NCI-H1694 treated with DMSO at 0.1 percent for 48 hours (cell line): ENCODE data around the gene NDUFB2.
"Not testable (repeated sequence)": the region's sequence is repeated elsewhere in the genome, so short reads cannot be mapped to it uniquely, and the experiment has no call there.

Source experiments
- DNase-seq: peaks from one replicate; lab custom pipeline; 2025; lab: John Stamatoyannopoulos, UW

NDUFB2 gene

GRCh38 chr7:140672382-140673062 lies 24.0 kb upstream of the NDUFB2 start, which contains the start of gene ADCK2:
Gene ADCK2, plus strand, starts transcription at chr7:140672945. Its CDS starts 386 bp downstream, at chr7:140673331.
- no peak for DNase-seq

GRCh38 chr7:140673063-140673773 lies 23.3 kb upstream of the NDUFB2 start:
- no peak for DNase-seq

DNA sequence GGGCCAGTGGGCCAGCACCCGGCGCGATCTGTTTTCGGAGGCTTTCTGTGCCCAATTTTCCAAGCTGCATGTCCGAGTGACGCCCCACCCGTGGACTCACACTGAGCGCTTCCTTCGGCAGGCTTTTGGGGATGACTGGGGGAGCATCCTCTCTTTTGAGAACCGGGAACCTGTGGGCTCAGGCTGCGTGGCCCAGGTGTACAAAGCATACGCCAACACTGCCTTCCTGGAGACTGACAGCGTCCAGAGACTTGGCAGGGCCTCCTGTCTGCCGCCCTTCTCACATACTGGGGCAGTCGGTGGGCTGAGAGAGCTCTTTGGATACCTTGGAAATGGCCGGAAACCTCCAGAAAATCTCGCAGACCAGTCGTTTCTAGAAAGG lies 22.7 kb upstream of the NDUFB2 start:
- no peak for DNase-seq

- DNase-seq, result no peak
Measured at GRCh38 chr7:140674356-140674800, 22.1 kb upstream of the NDUFB2 start.

DNA sequence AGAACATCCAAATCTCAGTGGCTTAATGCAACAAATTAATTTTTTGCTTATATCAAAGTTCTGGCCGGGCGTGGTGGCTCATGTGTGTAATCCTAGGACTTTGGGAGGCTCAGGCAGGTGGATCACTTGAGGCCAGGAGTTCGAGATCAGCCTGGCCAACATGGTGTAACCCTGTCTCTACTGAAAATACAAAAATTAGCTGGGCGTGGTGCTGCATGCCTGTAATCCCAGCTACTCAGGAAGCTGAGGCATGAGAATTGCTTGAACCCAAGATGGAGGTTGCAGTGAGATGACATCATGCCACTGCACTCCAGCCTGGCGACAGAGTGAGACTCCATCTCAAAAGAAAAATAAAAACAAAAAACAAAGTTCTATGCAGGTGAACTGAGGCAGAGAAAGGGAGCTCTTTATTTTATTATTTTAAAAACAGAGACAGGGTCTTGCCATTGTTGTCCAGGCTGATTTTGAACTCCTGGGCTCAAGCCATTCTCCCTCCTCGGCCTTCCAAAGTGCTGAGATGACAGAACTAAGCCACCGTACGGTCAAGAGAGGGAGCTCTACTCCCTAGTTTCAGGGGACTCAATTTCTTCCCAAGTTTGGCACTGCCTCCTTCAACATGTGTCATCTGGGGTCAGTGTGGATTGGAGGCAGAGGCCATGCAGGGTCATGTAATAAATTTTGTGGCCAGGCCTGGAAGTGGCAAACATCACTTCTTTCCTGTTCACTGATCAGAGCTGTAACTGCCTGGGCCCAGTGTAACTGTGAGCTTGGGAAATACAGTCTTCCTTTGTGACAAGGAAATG lies 21.4 kb upstream of the NDUFB2 start:
- no peak for DNase-seq

DNA sequence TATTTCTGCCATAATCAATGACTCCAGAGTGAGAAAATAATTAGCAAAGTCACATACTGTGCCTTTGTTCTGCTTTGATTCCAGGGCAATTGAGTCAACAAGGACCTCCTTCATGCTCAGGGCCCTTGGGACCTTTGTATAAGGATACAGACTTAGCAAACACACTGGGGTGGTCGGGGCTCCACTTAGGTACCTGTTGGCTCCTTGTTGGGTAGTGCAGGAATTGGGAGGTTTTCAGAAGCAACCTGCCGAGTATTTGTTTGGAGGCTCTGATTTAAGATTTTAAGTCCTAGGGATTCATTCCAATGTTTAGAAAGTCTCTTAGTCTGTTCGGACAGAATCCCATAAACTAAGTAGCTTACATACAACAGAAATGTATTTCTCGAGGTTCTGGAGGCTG lies 20.8 kb upstream of the NDUFB2 start:
- DNase-seq, result no peak

- no peak for DNase-seq
Measured at GRCh38 chr7:140676306-140676705, 20.2 kb upstream of the NDUFB2 start.

DNA sequence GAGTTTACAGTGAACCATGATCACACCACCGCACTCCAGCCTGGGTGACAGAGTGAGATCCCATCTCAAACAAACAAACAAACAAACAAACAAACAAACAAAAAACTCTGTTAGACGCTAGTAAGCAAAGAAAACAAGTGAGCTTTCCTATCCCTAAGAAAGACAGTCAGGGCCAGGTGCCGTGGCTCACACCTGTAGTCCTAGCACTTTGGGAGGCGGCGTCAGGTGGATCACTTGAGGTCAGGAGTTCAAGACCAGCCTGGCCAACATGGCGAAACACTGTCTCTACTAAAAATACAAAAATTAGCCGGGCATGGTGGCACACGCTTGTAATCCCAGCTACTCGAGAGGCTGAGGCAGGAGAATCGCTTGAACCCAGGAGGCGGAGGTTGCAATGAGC lies 19.6 kb upstream of the NDUFB2 start:
- not testable (repeated sequence) for DNase-seq

GRCh38 chr7:140677496-140677895 lies 19.0 kb upstream of the NDUFB2 start:
- DNase-seq, result no peak

- DNase-seq, result no peak
Measured at GRCh38 chr7:140678081-140678815, 18.3 kb upstream of the NDUFB2 start.

DNA sequence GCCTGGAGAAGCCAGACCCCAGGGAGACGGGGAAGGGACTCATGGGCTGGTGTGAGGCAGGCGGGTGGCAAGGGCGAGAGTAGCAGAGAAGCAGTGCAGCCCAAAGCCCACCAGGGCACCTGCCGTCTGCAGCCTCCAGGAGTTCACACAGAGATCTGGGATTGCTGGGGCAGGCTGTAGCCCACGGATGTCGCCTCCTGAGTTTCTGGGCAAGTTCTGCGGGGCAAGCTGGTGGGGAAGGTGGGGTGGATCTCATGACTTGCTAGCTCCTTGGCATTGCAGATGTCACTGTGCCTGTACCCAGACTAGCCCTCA lies 17.7 kb upstream of the NDUFB2 start:
- DNase-seq, result no peak

DNA sequence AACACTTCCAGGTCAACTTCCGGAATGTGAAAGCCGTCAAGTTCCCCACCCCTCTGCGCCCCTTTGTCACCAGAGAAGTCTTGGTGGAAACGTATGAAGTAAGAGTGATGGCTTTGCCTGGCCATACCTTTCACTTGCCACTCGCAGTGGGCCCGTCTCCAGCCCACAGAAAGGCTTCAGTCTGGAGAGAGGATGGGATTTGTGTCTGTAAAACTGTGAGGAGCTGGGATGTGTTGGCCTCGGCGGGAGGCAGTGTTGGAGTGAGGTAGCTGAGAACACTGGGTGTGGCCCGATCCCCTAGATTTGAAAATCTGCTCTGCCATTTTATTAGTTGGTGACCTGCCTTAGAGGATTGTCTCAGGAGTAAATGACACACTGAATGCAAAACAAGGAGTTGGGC lies 17.3 kb upstream of the NDUFB2 start:
- DNase-seq, result no peak

GRCh38 chr7:140680886-140681285 lies 15.6 kb upstream of the NDUFB2 start:
- no peak for DNase-seq

DNA sequence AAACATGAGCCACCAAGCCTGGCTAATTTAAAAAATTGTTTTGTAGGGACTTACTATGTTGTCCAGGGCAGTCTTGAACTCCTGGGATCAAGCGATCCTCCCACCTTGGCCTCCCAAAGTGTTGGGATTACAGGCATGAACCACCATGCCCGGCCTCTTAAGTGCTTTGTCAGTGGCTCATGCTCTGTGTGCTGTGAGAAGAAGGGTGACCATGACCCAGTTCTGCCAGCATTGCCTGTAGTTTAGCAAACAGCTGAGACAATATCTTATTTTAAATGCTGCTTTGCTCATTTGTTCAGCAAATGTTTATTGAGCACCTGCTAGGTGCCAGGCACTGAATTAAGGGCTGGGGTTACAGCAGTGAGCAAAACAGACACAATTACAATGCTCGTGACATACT lies 14.7 kb upstream of the NDUFB2 start:
- DNase-seq, result no peak

- no peak for DNase-seq
Measured at GRCh38 chr7:140683657-140684056, 12.9 kb upstream of the NDUFB2 start.

- DNase-seq, result no peak
Measured at GRCh38 chr7:140684066-140684950, 12.2 kb upstream of the NDUFB2 start.

- DNase-seq, result no peak
Measured at GRCh38 chr7:140685407-140686087, 11.0 kb upstream of the NDUFB2 start.

GRCh38 chr7:140686921-140687320 lies 9.6 kb upstream of the NDUFB2 start:
- DNase-seq, result no peak

DNA sequence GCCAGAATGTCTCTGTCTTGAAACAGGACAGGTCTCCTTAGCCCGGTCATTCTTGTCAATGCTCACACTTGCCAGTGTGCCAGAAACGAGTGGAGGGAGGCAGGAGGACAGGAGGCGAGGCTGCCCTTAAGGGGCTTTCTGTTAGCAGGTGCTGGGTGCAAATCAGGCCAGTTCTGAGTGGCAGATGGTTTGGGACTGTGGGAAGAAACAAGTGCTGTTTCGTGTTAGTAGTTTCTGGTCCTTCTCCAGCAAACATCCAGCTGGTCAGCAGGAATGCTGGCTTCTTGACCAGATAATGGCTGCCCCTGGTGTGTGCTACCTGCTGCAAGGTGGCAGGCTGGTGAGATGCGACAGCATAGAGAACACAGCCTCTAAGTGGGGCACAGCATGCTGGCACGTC lies 8.2 kb upstream of the NDUFB2 start:
- no peak for DNase-seq
